ENCODE data around the gene RAPGEF6. TPM values are rescaled to one million over a fixed set of nuclear protein-coding genes. Genes with fewer than 3 reads are reported as not detected.
"Not testable (repeated sequence)": the region's sequence is repeated elsewhere in the genome, so short reads cannot be mapped to it uniquely, and the experiment has no call there.

RAPGEF6 gene, protein sequence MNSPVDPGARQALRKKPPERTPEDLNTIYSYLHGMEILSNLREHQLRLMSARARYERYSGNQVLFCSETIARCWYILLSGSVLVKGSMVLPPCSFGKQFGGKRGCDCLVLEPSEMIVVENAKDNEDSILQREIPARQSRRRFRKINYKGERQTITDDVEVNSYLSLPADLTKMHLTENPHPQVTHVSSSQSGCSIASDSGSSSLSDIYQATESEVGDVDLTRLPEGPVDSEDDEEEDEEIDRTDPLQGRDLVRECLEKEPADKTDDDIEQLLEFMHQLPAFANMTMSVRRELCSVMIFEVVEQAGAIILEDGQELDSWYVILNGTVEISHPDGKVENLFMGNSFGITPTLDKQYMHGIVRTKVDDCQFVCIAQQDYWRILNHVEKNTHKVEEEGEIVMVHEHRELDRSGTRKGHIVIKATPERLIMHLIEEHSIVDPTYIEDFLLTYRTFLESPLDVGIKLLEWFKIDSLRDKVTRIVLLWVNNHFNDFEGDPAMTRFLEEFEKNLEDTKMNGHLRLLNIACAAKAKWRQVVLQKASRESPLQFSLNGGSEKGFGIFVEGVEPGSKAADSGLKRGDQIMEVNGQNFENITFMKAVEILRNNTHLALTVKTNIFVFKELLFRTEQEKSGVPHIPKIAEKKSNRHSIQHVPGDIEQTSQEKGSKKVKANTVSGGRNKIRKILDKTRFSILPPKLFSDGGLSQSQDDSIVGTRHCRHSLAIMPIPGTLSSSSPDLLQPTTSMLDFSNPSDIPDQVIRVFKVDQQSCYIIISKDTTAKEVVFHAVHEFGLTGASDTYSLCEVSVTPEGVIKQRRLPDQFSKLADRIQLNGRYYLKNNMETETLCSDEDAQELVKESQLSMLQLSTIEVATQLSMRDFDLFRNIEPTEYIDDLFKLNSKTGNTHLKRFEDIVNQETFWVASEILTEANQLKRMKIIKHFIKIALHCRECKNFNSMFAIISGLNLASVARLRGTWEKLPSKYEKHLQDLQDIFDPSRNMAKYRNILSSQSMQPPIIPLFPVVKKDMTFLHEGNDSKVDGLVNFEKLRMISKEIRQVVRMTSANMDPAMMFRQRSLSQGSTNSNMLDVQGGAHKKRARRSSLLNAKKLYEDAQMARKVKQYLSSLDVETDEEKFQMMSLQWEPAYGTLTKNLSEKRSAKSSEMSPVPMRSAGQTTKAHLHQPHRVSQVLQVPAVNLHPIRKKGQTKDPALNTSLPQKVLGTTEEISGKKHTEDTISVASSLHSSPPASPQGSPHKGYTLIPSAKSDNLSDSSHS (N-terminal part only)
- polyA plus RNA-seq (ENCODE audit: insufficient read length in 12 of 12): 10 to 100 TPM in 8 of 12 donors, 1 to 10 TPM in 4; 7.6 to 49.3 (median 10.9) TPM
- long read RNA-seq, donor 1, partial matches to known transcripts: 8 of 8 reads
- long read RNA-seq, donor 1, other reads (novel, unspliced or antisense): 0 of 8 reads
- long read RNA-seq, donor 2: 0 reads
- long read RNA-seq, donor 3: 0 reads
- long read RNA-seq, donor 4, partial matches to known transcripts: 0 of 1 reads
- long read RNA-seq, donor 4, other reads (novel, unspliced or antisense): 0 of 1 reads
- long read RNA-seq, donor 5: 0 reads
- long read RNA-seq, donor 6, partial matches to known transcripts: 0 of 1 reads
- long read RNA-seq, donor 6, other reads (novel, unspliced or antisense): 0 of 1 reads
- long read RNA-seq, donor 7, partial matches to known transcripts: 0 of 1 reads
- long read RNA-seq, donor 7, other reads (novel, unspliced or antisense): 0 of 1 reads
- long read RNA-seq, donor 8: 0 reads
- long read RNA-seq, donor 9: 0 reads
- long read RNA-seq, donor 10: 0 reads
- long read RNA-seq, donor 11: 0 reads

DNA sequence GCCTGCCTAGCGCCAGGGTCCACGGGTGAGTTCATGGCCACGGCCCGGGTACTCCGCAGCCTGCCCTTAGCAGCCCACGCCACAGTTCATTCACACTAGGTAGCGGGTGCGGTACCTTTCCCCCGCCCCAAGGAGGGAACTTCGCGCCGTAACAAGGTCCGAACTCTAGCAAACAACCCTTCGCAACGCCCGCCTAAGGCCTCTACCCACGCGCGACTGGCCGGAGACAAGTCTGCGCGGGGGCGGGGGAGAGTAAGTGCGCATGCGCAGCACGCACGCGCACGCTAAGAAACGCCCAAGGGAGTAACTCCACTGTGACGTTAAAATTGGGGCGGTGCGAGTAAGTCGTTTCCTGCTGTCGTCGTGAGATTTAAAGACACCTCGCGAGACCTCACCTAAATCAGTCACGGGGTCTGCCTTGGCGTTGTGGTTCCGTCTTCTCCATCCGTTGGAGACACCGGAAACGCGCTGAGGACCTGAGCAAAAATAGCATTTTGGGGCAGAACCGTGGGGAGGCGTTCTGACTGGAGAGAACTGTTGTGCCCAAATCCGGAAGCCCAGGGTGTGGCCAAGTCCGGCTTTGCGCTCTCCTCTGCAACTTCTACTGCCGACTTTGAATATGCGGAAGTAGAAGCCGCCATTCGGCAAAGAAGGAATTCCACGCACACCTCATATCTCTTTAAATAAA lies at the start of gene RAPGEF6:
Gene RAPGEF6, minus strand, starts transcription at position 234 of the 688 bp plus-strand sequence. Its CDS starts 199 bp downstream, at position 35.
- peak; percentile 100 for DNase-seq

DNA sequence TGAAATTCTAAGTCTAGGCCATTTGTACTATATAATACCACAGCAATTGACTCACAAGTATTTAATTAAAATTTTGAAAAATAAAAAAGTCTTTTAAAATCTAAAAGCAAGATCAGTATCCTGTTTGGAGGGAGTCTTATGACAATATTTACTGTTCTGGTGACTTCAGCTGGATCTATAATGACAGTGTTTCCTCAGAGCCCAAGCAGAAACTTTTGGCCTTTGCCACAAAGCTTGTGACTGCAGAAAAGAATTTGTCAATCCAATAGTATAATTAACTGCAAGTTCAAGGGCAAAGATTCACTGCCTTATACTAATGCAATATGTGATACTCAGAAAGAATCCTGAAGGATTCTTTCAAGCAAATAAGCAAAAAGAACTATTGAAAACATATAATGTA lies 49.6 kb upstream of the RAPGEF6 start:
- no peak for DNase-seq

DNA sequence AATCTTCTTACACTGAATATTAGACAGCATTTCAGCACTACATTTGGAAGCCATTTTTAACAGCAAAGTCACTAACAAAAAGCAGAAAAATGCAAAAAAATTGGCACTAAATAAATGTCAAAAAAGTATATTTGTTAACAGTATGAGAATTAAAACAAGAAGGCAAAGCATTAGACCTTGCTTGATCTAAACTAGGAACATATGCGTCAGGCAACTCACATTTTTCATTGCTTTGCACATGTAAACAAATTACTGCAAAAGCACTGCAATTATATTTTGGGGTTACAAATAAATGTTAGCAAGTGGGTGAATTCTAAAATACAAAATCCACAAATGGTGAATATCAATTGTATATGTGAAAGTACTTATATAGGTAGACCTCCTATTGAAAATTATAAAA lies 49.0 kb upstream of the RAPGEF6 start:
- DNase-seq: no peak

DNA sequence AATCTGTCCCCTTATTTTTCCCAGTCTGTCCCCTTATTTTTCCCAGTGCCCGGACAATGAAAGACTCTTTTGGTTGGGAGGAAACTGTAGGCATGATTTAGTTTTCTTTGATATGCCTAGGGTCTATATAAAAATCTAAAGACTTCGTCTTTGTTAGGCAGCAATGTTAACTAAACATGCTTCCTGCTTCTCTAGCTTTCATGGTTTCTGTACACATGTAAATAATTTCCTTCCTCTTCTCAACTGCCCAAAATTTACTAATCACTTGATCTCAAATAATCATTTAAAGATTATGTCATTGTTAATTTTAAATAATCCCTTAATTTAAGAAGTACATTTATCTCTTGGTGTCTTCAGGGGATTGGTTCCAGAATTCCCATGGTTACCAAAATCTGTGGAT lies 47.8 kb upstream of the RAPGEF6 start:
- no peak for DNase-seq

DNA sequence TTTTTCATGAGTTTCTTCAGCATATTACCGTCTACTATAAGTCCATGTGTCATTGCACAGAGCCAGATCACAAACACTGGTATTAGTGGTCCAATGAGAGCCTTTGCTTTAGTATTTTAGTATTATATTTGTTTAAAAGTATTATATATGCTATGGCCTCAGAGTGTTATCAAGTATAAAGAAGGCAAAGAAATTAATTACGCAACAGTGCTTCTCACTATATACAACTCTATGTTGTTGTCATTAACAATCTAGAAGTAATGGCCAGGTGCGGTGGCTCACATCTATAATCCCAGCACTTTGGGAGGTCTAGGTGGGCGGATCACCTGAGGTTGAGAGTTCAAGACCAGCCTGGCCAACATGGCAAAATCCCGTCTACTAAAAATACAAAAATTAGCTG lies 47.1 kb upstream of the RAPGEF6 start:
- DNase-seq: no peak

DNA sequence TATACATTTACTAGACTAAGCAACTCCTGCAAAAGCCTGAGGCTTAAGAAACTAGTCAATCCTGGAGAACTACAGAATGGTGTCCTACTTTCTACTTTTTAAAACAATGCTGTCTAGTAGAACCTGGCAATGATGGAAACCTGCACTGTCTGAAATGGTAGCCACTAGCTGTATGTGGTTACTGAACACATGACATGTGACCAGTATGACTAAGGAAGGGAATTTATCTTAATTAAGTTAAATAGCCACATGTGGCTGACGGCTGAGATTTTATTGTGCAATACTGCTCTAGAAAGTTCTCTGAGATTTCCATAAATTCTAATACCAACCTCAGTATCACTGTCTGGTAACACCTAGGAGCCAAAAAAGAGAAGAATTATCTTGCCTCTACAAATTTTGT lies 44.9 kb upstream of the RAPGEF6 start:
- no peak for DNase-seq

DNA sequence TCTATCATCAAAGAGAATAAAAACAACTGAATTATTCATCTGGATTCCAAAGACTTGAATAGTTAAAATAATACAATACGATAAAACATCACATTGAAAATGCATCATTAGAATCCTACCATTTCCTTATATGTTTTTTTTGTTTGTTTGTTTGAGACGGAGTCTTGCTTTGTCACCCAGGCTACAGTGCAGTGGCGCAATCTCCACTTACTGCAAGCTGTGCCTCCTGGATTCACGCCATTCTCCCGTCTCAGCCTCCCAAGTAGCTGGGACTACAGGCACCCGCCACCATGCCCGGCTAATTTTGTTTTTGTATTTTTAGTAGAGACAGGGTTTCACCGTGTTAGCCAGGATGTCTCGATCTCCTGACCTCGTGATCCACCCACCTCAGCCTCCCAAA lies 43.2 kb upstream of the RAPGEF6 start:
- DNase-seq: not testable (repeated sequence)

DNA sequence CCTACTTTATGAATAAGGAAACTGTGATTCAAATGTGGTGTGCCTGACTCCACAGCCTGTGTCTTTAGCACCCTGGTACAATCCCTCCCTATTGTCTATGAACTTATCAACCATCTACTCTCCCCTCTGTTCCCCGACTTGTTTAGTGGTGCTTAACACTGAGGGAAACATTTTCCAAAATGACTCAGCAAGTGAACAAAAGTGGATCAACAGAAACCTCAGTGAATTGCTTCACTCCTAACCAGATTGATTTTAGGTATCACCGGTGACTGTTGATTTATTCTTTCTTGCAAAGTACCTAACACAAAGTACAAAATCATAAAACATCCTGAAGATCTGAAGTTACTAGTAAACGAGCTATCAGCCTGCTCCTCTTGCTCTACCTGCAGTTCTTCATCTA lies 42.1 kb upstream of the RAPGEF6 start:
- no peak for DNase-seq

DNA sequence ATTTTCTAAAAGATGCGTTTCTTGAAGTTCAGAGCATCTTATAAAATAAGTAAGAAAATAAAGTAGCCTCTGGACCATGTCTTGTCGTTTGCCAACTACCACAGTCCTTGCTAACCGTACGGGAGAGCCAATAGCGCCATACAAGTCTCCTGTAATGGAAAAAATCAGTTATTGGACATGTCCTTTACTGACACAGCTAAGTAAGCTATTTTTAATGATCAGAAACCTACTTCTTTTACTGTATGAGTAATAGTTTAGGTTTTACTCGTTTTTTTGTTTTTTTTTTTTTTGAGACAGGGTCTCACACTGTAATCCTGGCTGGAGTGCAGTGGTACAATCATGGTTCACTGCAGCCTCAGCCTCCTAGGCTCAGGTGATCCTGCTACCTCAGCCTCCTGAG lies 37.7 kb upstream of the RAPGEF6 start:
- no peak for DNase-seq

DNA sequence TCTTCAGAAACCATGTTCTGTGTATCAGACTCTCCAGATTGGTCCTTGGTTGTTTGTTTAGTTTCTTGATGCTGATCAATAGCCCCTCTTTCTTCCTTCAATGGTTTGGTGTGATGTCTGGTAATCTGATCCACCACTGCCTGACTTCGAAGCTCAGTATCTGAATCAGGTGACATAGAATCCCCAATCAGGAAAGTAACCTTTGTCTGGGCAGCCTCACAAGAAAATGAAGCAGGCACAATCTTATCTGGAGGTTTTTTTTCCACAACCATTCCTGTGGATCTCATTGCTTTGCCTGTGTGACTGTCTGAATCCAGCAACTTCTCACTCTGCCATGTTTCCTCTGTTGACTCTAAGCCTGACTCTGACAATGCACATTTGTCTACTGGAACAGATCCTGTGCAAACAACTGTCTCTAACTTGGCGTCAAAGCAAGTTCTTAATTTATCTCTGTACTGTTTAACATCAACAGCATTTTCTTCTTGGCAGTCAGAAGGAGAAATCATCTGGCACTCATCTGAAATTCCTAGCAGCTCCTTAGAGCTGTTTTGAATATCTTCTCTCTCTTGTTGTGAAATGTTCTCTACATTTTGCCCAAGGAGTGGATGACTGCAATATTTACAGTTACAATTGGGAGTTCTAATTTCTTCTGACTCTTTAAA lies 37.1 kb upstream of the RAPGEF6 start:
- peak; percentile 59 for DNase-seq

DNA sequence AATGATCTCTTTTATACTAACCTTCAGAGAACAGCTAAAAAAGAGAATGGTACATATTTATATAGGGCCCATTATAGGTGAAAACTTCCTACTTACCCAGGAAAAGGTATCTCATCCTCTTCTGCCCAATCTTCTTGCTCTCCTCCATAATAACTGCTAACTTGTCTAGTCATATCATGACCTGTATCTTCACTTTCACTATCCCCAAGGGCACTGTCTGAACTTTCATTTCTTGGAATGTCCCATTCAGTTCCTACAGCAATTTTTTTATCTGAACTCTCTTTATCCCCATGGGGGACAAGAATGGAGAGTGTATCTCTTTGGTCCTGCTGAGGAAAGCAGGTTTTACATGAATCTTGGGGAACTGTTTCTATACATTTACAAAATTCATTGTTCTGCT lies 36.4 kb upstream of the RAPGEF6 start:
- no peak for DNase-seq

DNA sequence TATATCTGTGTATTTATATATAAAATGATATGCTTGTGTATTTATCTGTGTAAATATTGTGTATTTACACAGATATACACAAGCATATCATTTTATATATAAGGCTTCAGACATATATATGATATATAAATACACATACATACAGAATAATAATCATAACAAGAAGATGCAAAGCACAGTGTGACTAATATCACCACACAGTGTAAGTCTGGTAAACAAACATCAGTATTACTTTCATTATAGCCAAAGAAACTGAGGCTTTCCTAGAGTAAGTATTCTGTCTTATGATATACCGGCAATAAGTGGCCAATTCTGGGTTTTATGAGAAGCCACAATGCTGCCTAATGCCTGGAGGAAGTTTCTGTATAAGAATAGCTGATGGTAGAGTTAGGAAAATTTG lies 29.9 kb upstream of the RAPGEF6 start:
- no peak for DNase-seq

DNA sequence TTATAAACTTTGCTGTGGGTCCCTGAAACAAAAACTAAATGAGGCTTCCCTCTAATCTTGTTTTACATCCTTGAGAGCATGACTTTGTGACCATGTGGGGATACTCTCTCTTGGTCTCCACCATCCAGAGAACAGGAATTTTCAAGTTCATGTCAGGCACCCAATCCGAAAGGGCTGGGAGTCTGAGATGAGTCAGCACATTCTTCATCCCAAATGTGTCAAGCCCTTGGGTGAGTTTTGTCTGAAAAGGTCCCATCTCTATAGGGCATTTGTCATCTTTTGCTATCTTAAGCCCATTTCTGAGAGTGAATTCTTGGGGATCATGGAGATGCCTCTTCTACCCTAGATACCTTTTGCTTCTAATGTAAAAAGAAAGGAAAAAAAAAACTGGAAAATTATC lies 26.9 kb upstream of the RAPGEF6 start:
- DNase-seq: no peak

DNA sequence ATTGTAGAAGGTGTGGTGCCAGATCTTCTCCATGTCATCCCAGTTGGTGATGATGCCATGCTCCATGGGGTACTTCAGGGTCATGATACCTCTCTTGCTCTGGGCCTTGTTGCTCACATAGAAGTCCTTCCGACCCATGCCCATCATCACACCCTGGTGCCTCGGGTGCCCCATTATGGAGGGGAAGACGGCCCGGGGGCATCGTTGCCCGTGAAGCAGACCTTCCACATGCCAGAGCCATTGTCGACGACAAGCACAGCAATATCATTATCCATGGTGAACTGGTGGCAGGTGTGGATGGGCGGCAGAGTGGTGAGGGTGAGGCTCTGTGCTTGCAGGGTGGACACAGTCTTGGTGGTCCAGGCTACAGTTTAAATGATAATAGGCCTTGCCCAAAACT lies 24.8 kb upstream of the RAPGEF6 start:
- DNase-seq: no peak

DNA sequence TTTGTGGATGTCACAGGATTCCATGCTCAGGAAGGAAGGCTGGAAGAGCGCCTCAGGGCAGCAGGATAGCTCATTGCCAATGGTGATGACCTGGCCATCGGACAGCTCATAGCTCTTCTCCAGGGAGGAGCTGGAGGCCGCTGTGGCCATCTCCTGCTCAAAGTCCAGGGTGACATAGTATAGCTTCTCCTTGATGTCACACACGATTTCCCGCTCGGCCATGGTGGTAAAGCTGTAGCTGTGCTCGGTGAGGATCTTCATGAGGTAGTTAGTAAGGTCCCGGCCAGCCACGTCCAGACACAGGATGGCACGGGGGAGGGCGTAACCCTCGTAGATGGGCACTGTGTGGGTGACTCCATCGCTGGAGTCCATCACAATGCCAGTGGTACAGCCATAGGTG lies 24.3 kb upstream of the RAPGEF6 start:
- DNase-seq: no peak

DNA sequence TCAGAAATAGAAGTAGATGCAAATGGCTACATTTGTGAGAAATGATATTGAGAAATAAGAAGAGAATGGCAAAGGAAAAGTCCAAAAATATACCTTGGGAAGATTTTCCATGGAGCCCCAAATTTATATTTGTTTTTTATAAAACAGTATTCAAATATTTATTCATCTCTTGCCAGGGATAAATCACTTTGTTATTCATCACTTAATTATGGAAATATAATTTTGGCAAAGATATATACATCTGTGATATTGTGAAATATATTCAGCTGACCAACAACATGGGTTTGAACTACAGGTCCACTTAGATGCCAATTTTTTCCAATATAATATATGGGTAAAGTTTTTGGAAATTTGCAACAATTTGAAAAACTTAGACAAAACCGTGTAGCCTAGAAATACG lies 19.7 kb upstream of the RAPGEF6 start:
- DNase-seq: no peak

DNA sequence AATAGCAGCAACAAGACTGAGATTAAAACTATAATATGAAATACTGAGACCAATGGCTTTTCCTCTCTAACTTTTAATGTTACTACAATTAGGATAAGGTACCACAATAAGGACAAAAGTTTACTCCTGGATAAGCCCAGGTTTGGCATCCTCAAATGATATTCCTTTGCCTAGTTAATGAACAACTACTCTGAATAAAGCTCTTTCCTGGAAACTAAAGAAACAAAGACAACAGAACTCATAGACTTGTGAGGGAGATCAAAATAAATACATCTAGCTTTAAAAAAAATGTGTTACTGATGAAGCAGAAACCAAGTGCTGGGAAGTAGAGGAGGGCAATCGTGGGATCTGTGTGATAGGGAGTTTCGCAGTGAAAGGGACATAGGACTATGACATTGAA lies 19.3 kb upstream of the RAPGEF6 start:
- DNase-seq: no peak

DNA sequence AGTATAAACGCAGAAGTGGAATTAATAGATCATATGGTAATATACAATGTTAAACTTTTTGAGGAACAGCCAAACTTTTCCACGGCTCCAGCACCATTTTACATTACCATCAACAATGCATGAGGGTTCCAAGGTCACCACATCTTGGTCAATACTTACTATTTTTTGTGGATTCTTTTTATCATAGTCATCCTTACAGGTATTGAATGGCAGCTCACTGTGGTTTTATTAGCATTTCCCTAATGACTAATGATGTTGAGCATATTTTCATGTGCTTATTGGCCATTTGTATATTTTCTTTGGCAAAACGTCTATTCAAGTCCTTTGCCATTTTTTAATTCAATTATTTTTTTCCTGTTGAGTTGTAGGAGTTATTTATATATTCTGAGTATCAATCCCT lies 14.1 kb upstream of the RAPGEF6 start:
- DNase-seq: no peak

DNA sequence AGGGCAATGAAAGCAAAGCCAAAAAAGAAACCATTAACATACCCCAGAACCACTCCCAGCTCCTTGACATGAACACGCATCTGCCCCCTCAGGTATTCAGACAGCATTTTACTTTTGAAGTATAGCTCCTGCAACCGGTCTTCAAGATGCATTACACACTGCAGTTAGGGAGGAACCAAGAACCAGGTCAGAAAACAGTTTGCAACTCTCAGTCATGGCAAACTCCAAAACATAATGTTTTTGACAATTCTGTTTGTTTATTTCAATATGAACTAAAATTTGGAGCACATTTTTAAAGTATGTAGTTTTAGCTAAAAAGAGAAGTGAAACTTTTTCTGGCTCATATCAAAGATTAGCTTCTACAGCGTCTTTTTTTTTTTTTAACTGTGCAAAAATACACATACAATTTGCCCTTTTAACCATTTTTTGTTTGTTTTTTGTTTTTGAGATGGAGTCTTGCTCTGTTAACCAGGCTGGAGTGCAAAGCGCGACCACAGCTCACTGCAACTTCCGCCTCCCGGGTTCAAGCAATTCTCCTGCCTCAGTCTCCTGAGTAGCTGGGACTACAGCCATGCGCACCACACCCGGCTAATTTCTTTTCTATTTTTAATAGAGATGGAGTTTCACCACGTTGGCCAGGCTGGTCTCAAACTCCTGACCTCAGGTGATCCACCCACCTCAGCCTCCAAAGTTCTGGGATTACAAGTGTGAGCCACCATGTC lies 12.2 kb upstream of the RAPGEF6 start:
- DNase-seq: no peak
